Glutamatergic neuron (in vitro differentiated cells): ENCODE results near the gene ZNF662. TPM values are rescaled to one million over a fixed set of nuclear protein-coding genes. Genes with fewer than 3 reads are reported as not detected.

Experiments
- DNase-seq: peaks from one replicate; pipeline ENCODE4 v3.0.0; 2022
- H3K27ac Mint-ChIP-seq: one replicate; pipeline ENCODE4 v1.8.0; 2020; ENCODE audit warnings: mild to moderate bottlenecking, mixed read lengths, inconsistent platforms; ENCODE audit not compliant: unreplicated experiment
- H3K27me3 Mint-ChIP-seq: one replicate; pipeline ENCODE4 v1.8.0; 2020; ENCODE audit warnings: mild to moderate bottlenecking, moderate library complexity, mixed read lengths, inconsistent platforms; ENCODE audit not compliant: unreplicated experiment
- H3K36me3 Mint-ChIP-seq: one replicate; pipeline ENCODE4 v1.8.0; 2020; ENCODE audit warnings: mild to moderate bottlenecking, mixed read lengths, inconsistent platforms; ENCODE audit not compliant: unreplicated experiment
- H3K4me1 Mint-ChIP-seq: one replicate; pipeline ENCODE4 v1.8.0; 2020; ENCODE audit warnings: mild to moderate bottlenecking, low read depth, mixed read lengths, inconsistent platforms; ENCODE audit not compliant: unreplicated experiment
- H3K4me3 Mint-ChIP-seq: one replicate; pipeline ENCODE4 v1.8.0; 2020; ENCODE audit warnings: mild to moderate bottlenecking, mixed read lengths, inconsistent platforms; ENCODE audit not compliant: unreplicated experiment
- H3K9me3 Mint-ChIP-seq: one replicate; pipeline ENCODE4 v1.8.0; 2020; ENCODE audit warnings: mild to moderate bottlenecking, moderate library complexity, mixed read lengths, inconsistent platforms; ENCODE audit not compliant: unreplicated experiment
- total RNA-seq: library from RNA; stranded (reverse); fragmentation: NEBNext Ultra II Directional; extraction: Animal tissue kit (Norgen Biotek cat#: 25700); gene quantifications from one replicate; pipeline ENCODE4 v1.2.1, GENCODE V29; 2021; ENCODE audit not compliant: unreplicated experiment
- TF ChIP-seq, protein P1 (sequence below): fragments of 200-600 bp; sonication (generic); IDR thresholded peaks from one replicate; pipeline ENCODE4 v1.5.0; 2021; ENCODE audit not compliant: partially characterized antibody, unreplicated experiment

Gene ZNF662
- total RNA-seq, 1 donor from 2014 or later, result 16.3 TPM

DNA sequence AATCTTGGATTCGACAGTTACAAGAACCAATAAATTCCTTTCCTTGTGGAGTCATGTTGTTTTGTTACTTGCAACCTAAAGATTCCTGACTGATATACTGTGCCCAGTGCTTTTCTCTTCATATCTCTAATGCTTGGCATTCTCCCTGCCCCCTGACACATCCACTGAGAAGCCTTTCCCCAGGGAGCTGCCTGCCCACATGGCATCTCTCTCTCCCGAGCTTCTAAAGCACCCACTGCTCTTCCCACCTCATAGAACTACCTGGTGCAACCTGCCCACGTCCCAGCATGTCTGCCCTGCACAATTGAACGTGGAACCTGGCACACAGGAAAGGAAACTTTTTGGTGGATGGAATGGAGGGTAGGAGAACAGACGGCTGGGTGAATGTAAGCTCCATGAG lies 37.1 kb upstream of the ZNF662 start:
- DNase-seq, result no peak
- H3K36me3 Mint-ChIP-seq, result no peaks in the 10 kb centered on the region
- H3K4me1 Mint-ChIP-seq, result no peaks in the 10 kb centered on the region
- H3K4me3 Mint-ChIP-seq, result no peak overlapping the region
- TF ChIP-seq, protein P1, sequence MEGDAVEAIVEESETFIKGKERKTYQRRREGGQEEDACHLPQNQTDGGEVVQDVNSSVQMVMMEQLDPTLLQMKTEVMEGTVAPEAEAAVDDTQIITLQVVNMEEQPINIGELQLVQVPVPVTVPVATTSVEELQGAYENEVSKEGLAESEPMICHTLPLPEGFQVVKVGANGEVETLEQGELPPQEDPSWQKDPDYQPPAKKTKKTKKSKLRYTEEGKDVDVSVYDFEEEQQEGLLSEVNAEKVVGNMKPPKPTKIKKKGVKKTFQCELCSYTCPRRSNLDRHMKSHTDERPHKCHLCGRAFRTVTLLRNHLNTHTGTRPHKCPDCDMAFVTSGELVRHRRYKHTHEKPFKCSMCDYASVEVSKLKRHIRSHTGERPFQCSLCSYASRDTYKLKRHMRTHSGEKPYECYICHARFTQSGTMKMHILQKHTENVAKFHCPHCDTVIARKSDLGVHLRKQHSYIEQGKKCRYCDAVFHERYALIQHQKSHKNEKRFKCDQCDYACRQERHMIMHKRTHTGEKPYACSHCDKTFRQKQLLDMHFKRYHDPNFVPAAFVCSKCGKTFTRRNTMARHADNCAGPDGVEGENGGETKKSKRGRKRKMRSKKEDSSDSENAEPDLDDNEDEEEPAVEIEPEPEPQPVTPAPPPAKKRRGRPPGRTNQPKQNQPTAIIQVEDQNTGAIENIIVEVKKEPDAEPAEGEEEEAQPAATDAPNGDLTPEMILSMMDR, result no peak
- no peak overlapping the region for H3K27ac Mint-ChIP-seq
- peaks cover 9% of the 10 kb centered on the region for H3K27me3 Mint-ChIP-seq
- peaks cover 3% of the 10 kb centered on the region for H3K9me3 Mint-ChIP-seq

DNA sequence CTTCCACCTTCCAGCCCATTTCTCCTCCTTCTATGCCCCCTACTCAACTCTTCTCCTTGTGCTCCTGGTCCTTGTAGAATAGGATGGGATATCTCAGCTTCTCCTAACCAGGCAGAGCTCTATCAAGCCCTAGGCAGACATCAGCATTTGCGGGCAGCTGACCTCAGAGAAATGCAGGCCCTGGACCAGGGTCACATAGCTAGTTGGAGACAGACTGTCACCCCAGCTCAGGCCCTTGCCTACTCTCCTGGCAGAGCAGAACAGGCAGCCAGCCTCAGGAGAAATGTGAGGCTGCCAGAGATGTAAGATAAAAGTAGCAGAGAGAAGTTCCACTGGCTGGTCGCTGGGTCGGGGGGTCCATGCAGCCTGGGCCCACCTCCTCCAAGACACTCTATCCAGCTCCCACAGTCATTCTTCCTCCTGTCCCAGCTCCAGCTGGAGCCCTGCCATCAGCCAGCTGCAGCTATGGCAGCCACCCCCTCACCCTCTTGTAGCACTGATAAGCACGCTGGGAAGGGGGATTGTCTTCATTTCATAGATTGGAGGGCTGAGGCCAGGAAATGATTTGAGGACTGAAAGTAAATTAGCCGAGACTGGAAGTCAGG lies 34.2 kb upstream of the ZNF662 start:
- Mint-ChIP-seq H3K4me1 (no peaks in the 10 kb centered on the region), H3K27me3 (peaks cover 8% of the 10 kb centered on the region), H3K4me3 (no peak overlapping the region), H3K27ac (no peak overlapping the region), H3K36me3 (no peaks in the 10 kb centered on the region), H3K9me3 (peaks cover 3% of the 10 kb centered on the region)
- DNase-seq, result no peak
- TF ChIP-seq, protein P1, result no peak

DNA sequence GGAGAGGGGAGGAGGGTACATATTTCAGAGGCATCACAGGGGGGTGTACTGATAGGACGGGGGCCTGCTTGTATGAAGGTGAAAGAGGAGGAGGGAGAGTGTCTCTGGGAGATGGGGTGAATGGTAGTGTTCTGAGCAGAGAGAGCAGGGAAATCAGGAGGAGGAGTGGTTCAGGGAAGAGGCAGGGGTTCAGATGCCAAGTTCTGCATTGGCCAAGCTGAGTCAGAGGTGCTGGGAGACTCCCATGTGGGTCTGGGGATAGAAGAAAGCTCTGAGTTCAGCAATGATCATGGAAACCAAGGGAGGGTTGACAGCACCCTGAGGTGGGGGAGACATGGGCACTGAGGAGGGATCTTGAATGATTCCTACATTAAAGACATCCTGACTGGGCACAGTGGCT lies 33.2 kb upstream of the ZNF662 start:
- Mint-ChIP-seq H3K4me1 (no peaks in the 10 kb centered on the region), H3K27me3 (peaks cover 8% of the 10 kb centered on the region), H3K4me3 (no peak overlapping the region), H3K27ac (no peak overlapping the region), H3K9me3 (peaks cover 3% of the 10 kb centered on the region), H3K36me3 (no peaks in the 10 kb centered on the region)
- DNase-seq, result no peak
- TF ChIP-seq, protein P1, result no peak

DNA sequence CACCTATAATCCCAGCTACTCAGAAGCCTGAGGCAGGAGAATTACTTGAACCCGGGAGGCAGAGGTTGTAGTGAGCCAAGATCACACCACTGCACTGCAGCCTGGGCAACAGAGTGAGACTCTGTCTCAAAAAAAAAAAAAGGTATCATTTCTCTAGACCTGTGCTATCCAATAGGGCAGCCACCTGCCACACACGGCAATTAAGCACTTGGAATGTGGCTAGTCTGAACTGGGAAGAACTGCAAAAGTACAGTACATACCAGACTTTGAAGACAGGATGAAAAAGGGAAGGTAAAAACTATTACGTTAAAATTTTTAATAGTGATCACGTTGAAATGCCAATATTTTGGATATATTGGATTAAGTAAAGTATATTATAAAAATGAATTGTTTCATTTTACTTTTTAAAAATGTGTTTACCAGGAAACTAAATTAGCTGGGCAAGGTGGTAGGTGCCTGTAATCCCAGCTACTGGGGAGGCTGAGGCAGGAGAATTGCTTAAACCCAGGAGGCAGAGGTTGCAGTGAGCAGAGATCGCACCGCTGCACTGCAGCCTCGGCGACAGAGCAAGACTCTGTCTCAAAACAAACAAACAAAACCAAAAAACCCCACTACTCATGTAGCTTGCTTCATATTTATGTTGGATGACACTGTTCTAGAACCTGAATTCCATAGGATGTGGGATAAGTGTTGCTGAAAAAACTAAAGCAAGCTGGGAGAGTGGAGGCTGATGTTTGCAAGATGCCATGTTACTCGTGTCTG lies 32.5 kb upstream of the ZNF662 start:
- Mint-ChIP-seq H3K9me3 (peaks cover 3% of the 10 kb centered on the region), H3K36me3 (no peaks in the 10 kb centered on the region), H3K27me3 (peaks cover 6% of the 10 kb centered on the region), H3K4me1 (no peaks in the 10 kb centered on the region), H3K27ac (no peak overlapping the region), H3K4me3 (no peak overlapping the region)
- DNase-seq, result no peak
- TF ChIP-seq, protein P1, result no peak

DNA sequence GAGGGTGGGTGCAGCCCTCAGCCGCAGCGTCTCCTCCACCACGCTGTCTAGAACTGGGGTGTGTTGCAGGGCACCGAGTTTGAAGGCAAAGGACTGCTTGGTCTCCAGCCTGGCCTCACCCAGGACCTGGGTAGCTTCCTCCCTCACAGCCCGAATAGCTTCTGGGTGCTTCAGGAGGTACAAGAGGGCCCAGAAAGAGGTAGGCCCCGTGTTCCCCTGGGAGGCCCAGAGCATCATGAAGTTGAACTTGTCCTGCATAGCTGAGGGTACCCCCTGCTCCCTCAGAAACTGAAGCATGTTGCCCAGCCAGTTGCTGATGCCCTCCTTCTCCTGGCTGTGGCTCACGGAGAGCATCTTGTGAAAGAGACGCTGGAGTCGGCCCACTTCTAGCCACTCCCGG lies 31.2 kb upstream of the ZNF662 start:
- DNase-seq, result no peak
- Mint-ChIP-seq H3K27ac (no peak overlapping the region), H3K4me3 (no peak overlapping the region), H3K4me1 (no peaks in the 10 kb centered on the region), H3K9me3 (peaks cover 3% of the 10 kb centered on the region), H3K27me3 (peaks cover 6% of the 10 kb centered on the region), H3K36me3 (no peaks in the 10 kb centered on the region)
- TF ChIP-seq, protein P1, result no peak
